GM19328 (cell line): ENCODE data around the gene CHD5.

Experiments used
- ATAC-seq: cut with Tn5 transposase; IDR thresholded peaks from one replicate; pipeline ENCODE4 v1.9.1; 2021; ENCODE audit warnings: mild to moderate bottlenecking, moderate library complexity; ENCODE audit not compliant: unreplicated experiment

Gene CHD5

GRCh38 chr1:6202256-6202655, 22.1 kb upstream of the CHD5 start:
- no peak for ATAC-seq

GRCh38 chr1:6200188-6200809, 20.2 kb upstream of the CHD5 start:
- no peak for ATAC-seq

- ATAC-seq, result peak; percentile 95
Observed at GRCh38 chr1:6199298-6200187, 19.4 kb upstream of the CHD5 start, which contains the start of gene RPL22. TSS of gene RPL22 (minus strand) at chr1:6199595. CDS start at chr1:6199573, 22 bp downstream.

- ATAC-seq, result peak; percentile 20
Observed at GRCh38 chr1:6198646-6199297, 18.7 kb upstream of the CHD5 start.

GRCh38 chr1:6197746-6198427, 17.8 kb upstream of the CHD5 start:
- ATAC-seq, result no peak

GRCh38 chr1:6191968-6192367, 11.8 kb upstream of the CHD5 start:
- ATAC-seq, result no peak

- ATAC-seq, result no peak
Observed at GRCh38 chr1:6188466-6188865, 8.3 kb upstream of the CHD5 start.

- ATAC-seq, result no peak
Observed at GRCh38 chr1:6185635-6186382, 5.7 kb upstream of the CHD5 start.

- no peak for ATAC-seq
Observed at GRCh38 chr1:6185151-6185550, 5.0 kb upstream of the CHD5 start.

- no peak for ATAC-seq
Observed at GRCh38 chr1:6184083-6184783, 4.1 kb upstream of the CHD5 start.

GRCh38 chr1:6183520-6183989, 3.4 kb upstream of the CHD5 start:
- ATAC-seq, result no peak

- ATAC-seq, result no peak
Observed at GRCh38 chr1:6181347-6181770, 1.2 kb upstream of the CHD5 start.

GRCh38 chr1:6180707-6181311, 688 bp upstream of the CHD5 start:
- no peak for ATAC-seq

GRCh38 chr1:6179564-6180175, 451 bp downstream of the CHD5 start:
- ATAC-seq, result no peak

GRCh38 chr1:6178751-6179563, 1.2 kb downstream of the CHD5 start:
- no peak for ATAC-seq

- no peak for ATAC-seq
Observed at GRCh38 chr1:6177681-6178380, 2.3 kb downstream of the CHD5 start.

- ATAC-seq, result no peak
Observed at GRCh38 chr1:6176779-6177178, 3.3 kb downstream of the CHD5 start.
